GM18498 (cell line): ENCODE data around the gene CHMP6.
A peak's percentile ranks its signal among the peaks of the same experiment; 100 is the strongest.

ENCODE experiments used
- ATAC-seq: cut with Tn5 transposase; IDR thresholded peaks from one replicate; pipeline ENCODE4 v1.9.1; 2021; ENCODE audit warnings: mild to moderate bottlenecking, moderate library complexity; ENCODE audit not compliant: unreplicated experiment

The CHMP6 gene

DNA sequence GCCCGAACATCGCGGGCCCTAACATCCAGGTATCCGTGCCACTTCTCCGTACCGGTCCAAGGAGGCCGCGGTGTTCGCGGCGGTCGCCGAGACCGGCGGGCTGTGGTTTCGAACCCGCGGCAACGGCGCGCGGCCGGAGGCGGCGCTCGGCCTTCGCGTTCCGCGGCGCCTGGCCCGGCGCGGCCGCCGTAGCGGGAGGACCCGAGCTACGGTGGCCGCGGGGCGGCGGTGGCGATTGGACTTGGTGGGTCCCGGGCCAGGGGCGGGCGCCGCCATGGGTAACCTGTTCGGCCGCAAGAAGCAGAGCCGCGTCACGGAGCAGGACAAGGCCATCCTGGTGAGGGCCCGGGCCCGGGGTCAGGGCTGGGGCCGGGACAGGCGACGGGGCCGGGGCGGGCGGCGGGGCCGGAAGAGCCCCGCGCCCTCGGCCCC lies at the start of gene CHMP6:
Gene CHMP6 (plus strand): TSS at position 197 of the 432 bp plus-strand sequence. CDS start 78 bp downstream, at position 275.
- ATAC-seq: peak; percentile 58

DNA sequence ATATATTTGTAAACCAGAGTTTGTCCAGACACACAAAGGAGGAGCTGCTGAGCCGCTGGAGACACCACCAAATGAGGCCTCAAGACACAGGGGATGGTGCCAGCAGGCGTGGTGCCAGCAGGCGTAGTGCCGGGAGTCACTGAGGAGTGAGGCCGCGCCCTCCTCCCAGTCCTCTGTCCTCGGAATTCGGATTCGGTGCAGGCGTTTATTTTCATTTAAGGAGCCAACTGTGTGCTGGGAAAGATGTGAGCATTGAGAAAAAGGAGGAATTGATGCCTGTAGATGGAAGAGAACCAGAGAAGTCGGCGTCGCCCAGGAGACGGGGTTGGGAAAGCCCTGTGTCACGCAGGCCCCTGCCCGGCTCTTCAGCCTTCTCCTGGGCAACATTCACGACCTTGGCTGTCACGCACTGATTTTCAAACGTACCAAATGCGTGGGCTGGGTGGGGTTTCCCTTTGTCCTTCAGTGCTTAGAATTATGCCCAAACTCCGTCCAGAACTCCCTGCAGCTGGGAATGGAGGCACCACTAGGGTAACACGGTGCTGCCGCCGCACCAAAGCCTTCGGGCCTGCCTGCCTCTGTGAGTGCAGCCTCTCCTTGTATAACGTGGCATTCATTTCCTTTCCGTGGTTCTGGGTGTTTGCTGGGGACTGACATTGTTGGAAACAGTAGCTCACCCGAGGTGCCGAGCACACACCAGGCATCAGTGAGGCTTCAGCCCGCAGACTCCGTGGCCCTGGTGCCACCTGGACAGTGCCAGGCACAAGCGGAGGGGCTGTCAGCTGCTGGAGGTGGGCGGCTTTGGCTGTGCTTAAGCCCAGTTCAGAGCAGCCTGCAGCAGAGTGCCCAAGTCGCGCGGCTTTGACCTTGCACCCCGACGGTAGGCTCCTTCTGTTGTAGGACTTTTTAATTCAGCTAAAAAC lies 49.0 kb upstream of the CHMP6 start:
- ATAC-seq: no peak

DNA sequence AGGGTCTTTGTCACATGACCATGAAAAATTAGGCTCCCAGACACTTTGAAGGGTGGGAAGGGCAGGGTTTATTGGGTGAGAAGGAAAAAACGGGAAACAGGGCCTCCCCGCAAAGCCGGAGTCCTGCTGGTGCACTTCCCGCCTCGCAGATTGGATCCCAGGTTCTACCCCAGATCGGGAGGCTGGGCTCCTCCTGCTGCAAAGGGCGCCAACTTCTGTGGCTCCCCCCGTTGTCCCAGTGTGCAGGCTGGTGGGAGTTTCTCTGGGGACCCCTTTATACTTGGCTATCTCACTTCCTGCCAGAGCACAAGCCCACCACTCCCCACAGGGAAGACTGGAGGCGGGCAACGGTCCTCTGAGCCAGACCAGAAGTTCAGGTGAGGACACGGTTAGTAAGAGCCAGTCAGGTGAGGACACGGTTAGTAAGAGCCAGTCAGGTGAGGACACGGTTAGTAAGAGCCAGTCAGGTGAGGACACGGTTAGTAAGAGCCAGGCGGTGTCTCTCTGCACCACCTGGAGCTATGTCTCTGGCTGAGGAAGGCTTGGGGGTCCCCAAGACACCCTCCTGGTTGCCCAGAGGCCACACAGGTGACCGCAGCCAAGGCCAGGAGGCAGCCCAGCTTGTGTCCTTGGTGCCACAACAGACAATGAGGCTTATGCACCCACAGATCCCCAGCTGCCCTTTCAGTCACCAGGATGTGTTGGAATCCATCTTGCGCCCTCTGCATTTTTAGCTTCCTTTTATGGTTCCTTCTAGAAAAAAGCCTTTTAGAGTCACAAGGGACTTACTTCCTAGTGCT lies 48.1 kb upstream of the CHMP6 start:
- no peak for ATAC-seq

DNA sequence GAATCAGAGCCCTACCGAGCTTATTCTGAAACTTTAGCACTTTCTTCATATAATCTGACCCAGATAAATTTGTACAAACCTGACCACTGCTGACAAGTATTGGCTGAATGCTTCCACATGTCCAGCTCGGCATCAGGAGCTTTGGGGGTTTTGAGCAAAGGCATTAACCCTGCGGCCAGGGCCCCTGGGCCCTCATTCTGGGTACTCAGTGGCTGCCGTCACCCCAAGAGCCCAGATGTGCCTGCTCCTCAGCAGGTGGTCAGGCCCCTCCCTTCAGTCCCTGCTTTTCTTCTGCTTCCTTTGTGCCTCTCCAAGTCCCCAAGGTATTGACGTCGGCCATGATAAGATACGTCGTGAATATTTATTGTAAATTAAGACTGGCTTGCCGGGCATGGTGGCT lies 47.3 kb upstream of the CHMP6 start:
- ATAC-seq: no peak

DNA sequence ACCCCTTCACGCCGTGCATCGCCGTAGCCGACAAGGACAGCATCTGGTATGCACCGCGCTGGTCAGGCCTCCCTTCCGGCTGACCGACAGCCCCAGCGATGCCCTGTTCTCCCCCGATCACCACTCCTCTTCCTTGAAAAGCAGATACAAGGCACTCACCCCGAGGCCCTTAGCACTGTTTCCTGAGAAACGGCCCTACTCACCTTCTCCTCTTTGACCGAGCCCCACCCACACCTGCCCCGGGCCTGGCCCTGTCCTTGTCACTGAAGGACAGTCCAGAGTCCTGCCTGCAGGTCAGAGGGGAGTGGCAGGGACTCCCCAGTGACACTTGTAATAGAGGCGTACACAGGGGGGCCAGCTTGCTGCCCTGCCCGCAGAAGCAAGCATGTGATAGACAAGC lies 45.9 kb upstream of the CHMP6 start:
- ATAC-seq: no peak

DNA sequence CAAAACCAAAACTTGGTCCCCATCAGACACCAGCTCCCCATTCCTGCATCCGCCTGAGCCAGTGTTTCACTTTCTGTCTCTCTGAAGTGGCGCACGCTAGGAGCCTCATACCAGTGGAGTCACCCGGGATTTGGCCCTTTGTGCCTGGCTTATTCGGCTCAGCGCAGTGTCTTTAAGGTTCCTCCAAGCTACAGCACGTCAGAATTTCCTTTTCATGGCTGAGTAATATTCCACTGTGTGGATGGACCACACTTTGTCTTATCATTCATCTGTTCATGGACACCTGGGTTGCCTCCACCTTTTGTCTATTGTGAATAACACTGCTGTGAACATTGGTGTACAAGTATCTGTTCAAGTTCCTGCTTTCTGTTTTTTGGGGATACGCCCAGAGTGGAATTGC lies 45.2 kb upstream of the CHMP6 start:
- no peak for ATAC-seq

GRCh38 chr17:80947200-80947940 lies 44.3 kb upstream of the CHMP6 start:
- ATAC-seq: no peak

- no peak for ATAC-seq
These were observed 43.3 kb upstream of the CHMP6 start for GRCh38 chr17:80948019-80948975.

DNA sequence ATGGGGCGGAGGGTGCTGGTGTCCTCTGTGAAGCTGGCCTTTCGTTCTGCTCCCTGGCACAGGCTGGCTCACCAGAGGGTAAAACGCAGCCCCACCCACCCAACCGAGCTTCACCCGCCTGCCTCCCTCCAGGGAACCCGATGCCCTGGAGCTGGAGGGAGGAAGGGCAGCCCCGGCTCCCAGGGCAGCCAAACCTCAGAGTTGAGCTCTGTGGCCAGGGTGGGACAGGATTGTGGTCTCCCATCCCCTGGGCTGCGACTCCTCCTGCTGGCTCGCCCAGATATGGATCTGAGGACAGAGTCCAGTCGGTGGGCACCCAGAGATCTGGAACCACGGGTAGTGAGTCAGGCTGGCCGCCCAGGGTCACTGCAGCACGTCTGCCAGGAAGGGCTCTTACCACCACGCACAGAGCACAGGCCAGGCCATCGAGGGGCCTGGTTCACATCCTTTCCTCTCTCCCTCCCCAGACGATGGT lies 42.6 kb upstream of the CHMP6 start:
- no peak for ATAC-seq

DNA sequence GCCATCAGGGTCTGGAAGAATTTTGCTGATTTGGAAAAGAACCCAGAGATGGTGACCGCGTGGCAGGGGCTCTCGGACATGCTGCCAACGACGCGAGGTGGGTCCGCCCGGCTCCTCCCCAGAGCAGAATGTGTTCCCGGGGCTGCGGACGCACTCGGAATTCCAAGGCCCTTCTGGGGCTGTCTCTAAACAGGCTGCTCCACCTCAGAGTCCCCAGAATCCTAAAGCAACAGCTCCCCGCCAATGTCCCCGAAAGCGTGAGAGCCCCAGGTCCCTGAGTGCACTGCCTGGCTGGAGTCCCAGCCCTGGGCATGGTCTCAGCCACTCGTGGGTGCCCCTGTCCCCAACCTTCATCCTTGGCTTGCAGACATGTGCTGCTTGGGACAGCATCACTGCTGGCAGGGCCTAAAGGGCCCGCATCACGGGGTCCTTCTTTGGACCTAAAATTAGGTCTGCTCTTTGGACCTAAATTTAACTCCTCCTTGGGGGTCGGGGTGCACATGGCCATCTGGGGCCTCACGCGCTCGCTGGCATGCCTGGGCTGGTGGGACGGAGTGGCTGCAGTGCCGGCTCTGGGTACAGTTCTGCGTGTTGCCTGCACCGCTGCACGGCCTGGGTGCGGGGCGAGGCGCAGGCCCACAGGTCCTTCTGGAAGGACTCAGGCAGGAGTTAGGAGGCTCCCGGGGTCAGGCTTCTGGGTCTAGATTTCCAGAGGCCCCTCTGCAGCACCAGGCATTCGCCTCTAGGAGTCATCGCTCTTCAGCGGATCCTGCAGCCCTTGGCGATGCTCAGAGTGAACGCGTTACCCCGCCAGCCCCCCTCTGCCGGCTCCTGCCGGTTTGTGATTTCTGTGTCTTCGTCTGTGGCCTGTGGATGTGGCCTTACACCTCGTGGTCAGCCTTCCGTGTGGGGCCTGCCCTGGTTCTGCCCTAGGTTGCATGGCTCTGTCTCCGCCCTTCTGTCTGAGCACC lies 41.9 kb upstream of the CHMP6 start:
- ATAC-seq: no peak

DNA sequence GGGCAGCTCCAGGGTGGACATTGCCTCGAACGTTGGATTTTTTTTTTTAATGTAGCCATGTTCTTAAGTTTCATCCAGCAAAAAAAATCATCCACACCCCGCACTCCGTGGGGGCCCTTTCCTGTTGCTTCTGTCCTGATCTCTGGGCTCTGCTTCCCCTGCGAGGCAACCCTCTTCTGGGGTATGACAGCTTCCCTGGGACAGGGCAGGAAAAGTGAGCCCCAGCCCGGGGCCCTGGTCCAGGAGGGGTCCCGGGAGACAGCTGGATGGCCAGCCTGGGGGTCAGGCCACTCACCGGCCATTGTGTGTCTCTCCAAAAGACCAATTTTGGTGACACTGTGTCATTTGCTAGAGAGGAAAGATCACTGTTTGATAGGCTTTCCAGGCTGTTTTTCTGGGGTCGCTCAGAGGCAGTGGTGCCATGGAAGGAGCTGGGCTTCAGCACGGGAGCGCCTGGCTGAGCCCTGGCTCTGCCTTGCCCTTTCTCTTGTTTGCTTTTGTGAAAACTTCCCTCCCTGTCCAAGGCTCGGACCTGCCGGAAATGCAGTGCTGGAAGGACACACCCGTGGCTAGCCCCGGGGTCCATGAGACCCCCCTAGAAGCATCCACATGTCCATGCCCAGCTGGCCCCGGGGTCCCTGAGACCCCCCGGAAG lies 41.0 kb upstream of the CHMP6 start:
- no peak for ATAC-seq

DNA sequence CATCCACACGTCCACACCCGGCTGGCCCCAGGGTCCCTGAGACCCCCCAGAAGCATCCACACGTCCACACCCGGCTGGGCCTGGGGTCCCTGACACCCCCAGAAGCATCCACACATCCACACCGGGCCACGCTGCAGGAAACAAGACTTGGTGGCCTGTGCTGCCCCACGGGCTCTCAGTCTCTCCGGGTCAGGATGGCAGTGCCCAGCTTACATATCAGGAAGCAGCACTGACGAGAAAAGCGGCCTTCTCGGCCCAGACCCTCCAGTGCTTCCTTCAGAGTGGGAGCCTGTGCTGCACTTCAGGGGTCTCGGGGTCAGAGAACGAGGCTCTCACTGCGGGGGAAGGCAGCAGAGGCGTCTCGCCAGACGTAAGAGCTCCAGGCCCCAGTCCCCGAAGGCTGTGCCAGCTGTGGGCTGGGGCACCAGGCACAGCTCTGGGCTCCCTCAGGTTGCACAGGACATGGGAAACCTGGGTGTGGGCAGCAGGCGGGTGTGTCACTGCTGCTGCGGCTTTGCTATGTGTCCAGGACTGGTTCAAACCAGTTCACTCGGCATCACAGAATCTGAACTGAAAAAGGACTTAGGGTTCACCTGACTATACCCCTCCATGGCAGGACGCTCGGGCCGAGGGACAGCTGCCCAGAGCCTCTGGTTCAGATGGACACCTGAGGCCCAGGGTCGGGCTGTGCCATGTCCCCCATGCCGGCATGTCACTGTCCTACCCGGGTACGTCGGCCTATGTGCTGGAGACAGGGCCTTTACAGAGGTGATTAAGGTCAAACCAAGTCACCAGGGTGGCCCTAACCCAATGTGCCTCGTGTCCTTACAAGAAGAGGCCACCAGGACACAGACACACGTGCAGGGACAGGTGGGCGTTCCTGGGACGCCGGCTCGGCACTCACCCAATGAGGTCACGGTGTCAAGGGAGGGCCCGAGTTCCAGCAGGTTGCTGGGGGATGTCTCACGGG lies 40.2 kb upstream of the CHMP6 start:
- ATAC-seq: no peak

- ATAC-seq: no peak
These were observed 39.4 kb upstream of the CHMP6 start for GRCh38 chr17:80952291-80952690.

DNA sequence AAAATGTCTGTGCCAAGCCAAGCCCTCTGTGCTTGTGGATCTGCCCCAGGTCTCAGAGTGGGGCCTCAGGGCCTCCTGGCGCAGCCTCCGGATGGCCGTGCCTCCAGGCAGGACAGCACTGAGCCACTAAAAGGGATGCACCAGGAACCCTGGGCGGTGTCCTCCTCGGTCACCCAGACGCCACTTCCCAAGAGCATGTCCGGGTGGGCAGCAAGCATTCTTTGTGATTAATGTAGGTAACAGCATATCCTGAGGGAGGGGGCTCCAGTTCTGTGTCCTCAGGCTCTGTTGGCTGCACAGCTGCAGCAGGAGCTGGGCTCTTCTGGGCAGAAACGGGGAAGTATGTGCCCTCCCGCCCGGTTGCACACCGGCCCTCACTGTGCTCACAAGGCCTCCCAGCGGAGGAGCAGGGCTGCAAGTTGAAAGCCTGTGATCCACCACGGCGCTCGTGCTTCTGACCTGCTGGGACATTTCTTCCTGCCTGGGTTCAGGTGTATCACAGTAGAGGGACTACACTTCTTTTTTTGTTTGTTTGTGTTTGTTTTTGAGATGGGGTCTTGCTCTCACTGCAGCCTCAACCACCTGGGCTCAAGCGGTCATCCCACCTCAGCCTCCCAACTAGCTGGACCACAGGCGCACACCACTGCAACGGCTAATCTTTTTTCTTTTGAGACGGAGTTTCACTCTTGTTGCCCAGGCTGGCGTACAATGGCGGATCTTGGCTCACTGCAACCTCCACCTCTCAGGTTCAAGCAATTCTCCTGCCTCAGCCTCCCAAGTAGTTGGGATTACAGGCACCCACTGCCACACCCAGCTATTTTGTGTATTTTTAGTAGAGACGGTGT lies 37.9 kb upstream of the CHMP6 start:
- no peak for ATAC-seq

DNA sequence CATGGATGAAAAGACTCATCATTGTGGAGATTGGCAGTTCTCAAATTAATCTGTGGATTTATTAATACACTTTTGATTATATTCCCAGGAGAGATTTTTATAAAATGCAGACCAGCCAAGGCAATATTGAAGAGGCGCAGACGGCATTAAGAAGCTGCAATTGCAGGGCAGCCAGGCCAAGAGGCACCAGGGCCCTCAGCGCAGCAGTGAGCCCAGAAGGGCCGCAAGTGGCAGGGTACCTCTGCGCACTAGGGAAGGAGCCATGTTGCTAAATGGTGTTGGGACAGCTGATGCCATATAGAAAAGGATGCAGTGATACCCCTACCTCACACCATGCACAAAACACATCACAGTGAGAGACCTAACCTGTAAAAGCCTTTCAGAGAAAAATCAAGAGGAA lies 36.6 kb upstream of the CHMP6 start:
- ATAC-seq: no peak

- ATAC-seq: no peak
These were observed 35.9 kb upstream of the CHMP6 start for GRCh38 chr17:80955671-80956280.
